HepG2 (cell line): Measurements from ENCODE around the gene RHOT2. TPM values are rescaled to one million over a fixed set of nuclear protein-coding genes. Genes with fewer than 3 reads are reported as not detected.
A peak's percentile ranks its signal among the peaks of the same experiment; 100 is the strongest.

Experiments
- CCAR2 ChIP-seq: fragments of 200-400 bp; formaldehyde crosslinking; optimal IDR thresholded peaks from 2 replicates; pipeline ENCODE3; 2018; ENCODE audit warnings: low read depth, mild to moderate bottlenecking, low read length, moderate library complexity
- CREB1 ChIP-seq, 2 experiments: fragments of 450-650 bp in 1 of 2; IDR thresholded peaks; 2 replicates each; pipeline ENCODE4 v1.6.1; 2016 to 2017; ENCODE audit warnings: control low read depth in 1 of 2, mild to moderate bottlenecking in 1 of 2, missing compliant biosample characterization in 1 of 2, missing genetic modification characterization in 1 of 2
- ETS1 ChIP-seq: sonication (generic); formaldehyde crosslinking; IDR thresholded peaks from 2 replicates; pipeline ENCODE4 v1.4.0; 2020; ENCODE audit warnings: missing genetic modification reagents
- NFRKB ChIP-seq: fragments of 450-650 bp; IDR thresholded peaks from 2 replicates; pipeline ENCODE4 v1.6.1; 2017
- NR0B2 ChIP-seq: sonication (generic); formaldehyde crosslinking; IDR thresholded peaks from 2 replicates; pipeline ENCODE4 v1.4.0; 2020; ENCODE audit warnings: mild to moderate bottlenecking, missing genetic modification reagents
- REL ChIP-seq: sonication (generic); formaldehyde crosslinking; conservative IDR thresholded peaks from 2 replicates; pipeline ENCODE4 v1.8.0; 2022; ENCODE audit warnings: mild to moderate bottlenecking, missing genetic modification reagents, moderate library complexity
- SMYD3 ChIP-seq: sonication (generic); formaldehyde crosslinking; IDR thresholded peaks from 2 replicates; pipeline ENCODE4 v1.8.1; 2023; ENCODE audit warnings: mild to moderate bottlenecking, missing genetic modification reagents
- SNAPC4 ChIP-seq: sonication (generic); formaldehyde crosslinking; IDR thresholded peaks from 2 replicates; pipeline ENCODE4 v1.4.0; 2020; ENCODE audit warnings: mild to moderate bottlenecking, missing genetic modification reagents
- SNRNP70 ChIP-seq: fragments of 200-400 bp; formaldehyde crosslinking; IDR thresholded peaks from 2 replicates; pipeline ENCODE4 v1.6.1; 2017; ENCODE audit warnings: mild to moderate bottlenecking, low read depth, low read length, moderate library complexity
- ZNF142 ChIP-seq: sonication (generic); formaldehyde crosslinking; IDR thresholded peaks from 2 replicates; pipeline ENCODE4 v1.4.0; 2020; ENCODE audit warnings: missing genetic modification reagents
- ZNF282 ChIP-seq: fragments of 450-650 bp; IDR thresholded peaks from 2 replicates; pipeline ENCODE4 v1.6.1; 2018; ENCODE audit not compliant: partially characterized antibody
- ZNF30 ChIP-seq: sonication (generic); formaldehyde crosslinking; IDR thresholded peaks from 2 replicates; pipeline ENCODE4 v1.5.0; 2020; ENCODE audit warnings: mild to moderate bottlenecking, missing genetic modification reagents
- ZNF382 ChIP-seq: sonication (generic); formaldehyde crosslinking; IDR thresholded peaks from 2 replicates; pipeline ENCODE4 v1.5.0; 2020; ENCODE audit warnings: missing genetic modification reagents, mild to moderate bottlenecking, borderline replicate concordance
- ZNF563 ChIP-seq: sonication (generic); formaldehyde crosslinking; IDR thresholded peaks from 2 replicates; pipeline ENCODE4 v1.8.0; 2022; ENCODE audit warnings: mild to moderate bottlenecking, moderate library complexity, missing genetic modification reagents
- ZNF720 ChIP-seq: sonication (generic); formaldehyde crosslinking; IDR thresholded peaks from 2 replicates; pipeline ENCODE4 v1.4.0; 2020; ENCODE audit warnings: missing genetic modification reagents
- ZNF790 ChIP-seq: sonication (generic); formaldehyde crosslinking; IDR thresholded peaks from 2 replicates; pipeline ENCODE4 v1.8.0; 2022; ENCODE audit warnings: missing genetic modification reagents, mild to moderate bottlenecking, borderline replicate concordance
- ZSCAN22 ChIP-seq: sonication (generic); formaldehyde crosslinking; IDR thresholded peaks from 2 replicates; pipeline ENCODE4 v1.4.0; 2020; ENCODE audit warnings: mild to moderate bottlenecking, missing genetic modification reagents
- polyA plus RNA-seq, 8 experiments: library from polyadenylated mRNA; depleted of rRNA in 3 of 8; stranded (reverse) in 7 of 8; unstranded in 1 of 8; fragments of >200 nt; fragmentation: Illumina TruSeq in 4 of 8; extraction: Trizol in 4 of 8; gene quantifications; 2 replicates each; pipeline versions ENCODE4 v1.2.1 to v1.2.3, GENCODE V29; 2011 to 2016; ENCODE audit warnings: low read depth in 4 of 8, missing spikeins in 1 of 8, mixed read lengths in 1 of 8; ENCODE audit not compliant: insufficient read depth in 1 of 8
- total RNA-seq, 5 experiments: library from RNA; depleted of rRNA; stranded (reverse); fragments of >200 nt; fragmentation: Illumina TruSeq; extraction: Trizol; gene quantifications; 2 replicates each; pipeline ENCODE4 v1.2.3, GENCODE V29; 2016; ENCODE audit warnings: low read depth in 1 of 5

Gene RHOT2
- total and polyA plus RNA-seq, 2 of the 13 experiments (the other 11 are each of a cell fraction or from before 2014, with no cell fraction given) = 63.6 to 76.9 TPM

- no peak for TF ChIP-seq SNAPC4
- TF ChIP-seq ZNF720 (CRISPR knock-in tag) = no peak
- TF ChIP-seq SMYD3 = no peak
- no peak for TF ChIP-seq CCAR2
- no peak for TF ChIP-seq NR0B2 (CRISPR knock-in tag)
- 0 out of 2 replicates have a peak, but pooled peaks have one; percentile 54 for TF ChIP-seq ZNF142 (CRISPR knock-in tag)
- TF ChIP-seq ZNF282 = no peak
- 0 out of 2 replicates have a peak, but pooled peaks have one; percentile 61 for TF ChIP-seq ETS1 (CRISPR knock-in tag)
- TF ChIP-seq CREB1 (IDR thresholded peaks at IDR 0.05) = peak; percentile 10; the same call in 1 of the 2 replicates
- TF ChIP-seq CREB1 (CRISPR knock-in tag; IDR thresholded peaks at IDR 0.05) = no peak
- no peak for TF ChIP-seq ZNF30 (CRISPR knock-in tag)
- TF ChIP-seq ZSCAN22 = no peak
- TF ChIP-seq NFRKB = no peak
- no peak for TF ChIP-seq ZNF382 (CRISPR knock-in tag)
- TF ChIP-seq REL (CRISPR knock-in tag) = 0 out of 2 replicates have a peak, but pooled peaks have one; percentile 6
- TF ChIP-seq SNRNP70 = no peak
- TF ChIP-seq ZNF563 = peak; percentile 59; the same call in 1 of the 2 replicates
- TF ChIP-seq ZNF790 (CRISPR knock-in tag) = no peak
Measured at GRCh38 chr16:667780-668518, at the start of gene RHOT2 (continued).
